HG03280 (cell line): ENCODE measurements around the gene NCDN.
"Not testable (repeated sequence)": the region's sequence is repeated elsewhere in the genome, so short reads cannot be mapped to it uniquely, and the experiment has no call there.

Source experiments
- ATAC-seq: cut with Tn5 transposase; IDR thresholded peaks from one replicate; pipeline ENCODE4 v1.9.1; 2021; ENCODE audit warnings: mild to moderate bottlenecking, moderate library complexity; ENCODE audit not compliant: unreplicated experiment

The NCDN gene

DNA sequence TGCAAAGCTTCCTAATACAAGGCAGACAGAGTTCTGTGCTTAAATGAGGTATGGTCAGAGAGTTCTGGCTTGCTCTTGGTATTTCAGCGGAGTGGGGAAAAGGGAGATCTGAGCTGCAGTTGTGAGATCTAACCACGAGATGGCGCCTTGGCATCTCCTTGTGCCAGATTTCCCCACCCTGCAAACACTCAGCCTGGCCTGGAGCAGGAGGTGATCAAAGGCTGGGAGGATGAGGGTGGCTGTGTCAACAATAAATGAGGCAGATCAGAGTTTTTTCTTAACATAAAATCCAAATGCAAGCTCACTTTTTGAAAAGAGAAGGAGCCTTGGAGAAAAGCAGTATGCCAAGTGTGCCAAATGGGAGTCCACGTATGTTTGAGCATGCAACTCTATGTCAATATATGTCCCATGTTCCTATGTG lies 11.4 kb downstream of the NCDN start:
- ATAC-seq = no peak

DNA sequence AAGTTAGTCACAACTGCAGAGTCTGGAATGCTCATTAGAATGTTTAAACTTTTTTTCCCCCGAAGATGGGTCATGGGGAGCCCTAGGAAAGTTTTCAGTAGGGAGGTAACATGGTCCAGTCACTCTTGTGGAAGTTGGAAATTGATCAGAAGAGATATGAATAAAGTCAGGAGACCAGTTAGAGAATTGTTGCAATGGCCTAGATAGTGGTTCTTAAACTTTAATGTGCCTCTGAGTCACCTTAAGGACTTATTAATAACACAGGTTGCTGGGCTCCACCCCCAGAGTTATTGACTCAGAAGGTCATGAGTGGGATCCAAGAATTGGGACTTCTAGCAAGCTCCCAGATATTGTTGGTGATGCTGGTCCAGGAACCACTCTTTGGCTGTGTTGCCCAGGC lies 12.3 kb downstream of the NCDN start:
- ATAC-seq = no peak

DNA sequence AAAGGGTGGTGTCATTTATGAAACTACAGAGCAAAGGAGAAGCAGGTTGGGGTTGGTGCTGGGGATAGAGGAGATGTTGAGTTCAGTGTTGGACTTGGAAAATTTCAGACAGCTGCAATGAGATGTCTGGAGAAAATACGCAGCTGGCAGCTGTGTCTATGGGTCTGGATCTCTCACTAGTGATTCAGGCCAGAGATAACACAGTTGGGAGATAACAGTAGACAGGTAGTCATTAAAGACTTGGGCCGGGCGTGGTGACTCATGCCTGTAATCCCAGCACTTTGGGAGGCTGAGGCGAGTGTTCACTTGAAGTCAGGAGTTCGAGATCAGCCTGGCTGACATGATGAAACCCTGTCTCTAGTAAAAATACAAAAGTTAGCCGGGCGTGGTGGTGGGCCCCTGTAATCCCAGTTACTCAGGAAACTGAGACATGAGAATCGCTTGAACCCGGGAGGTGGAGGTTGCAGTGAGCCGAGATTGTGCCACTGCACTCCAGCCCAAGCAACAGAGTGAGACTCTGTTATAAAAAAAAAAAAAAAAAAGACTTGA lies 13.1 kb downstream of the NCDN start:
- no peak for ATAC-seq

DNA sequence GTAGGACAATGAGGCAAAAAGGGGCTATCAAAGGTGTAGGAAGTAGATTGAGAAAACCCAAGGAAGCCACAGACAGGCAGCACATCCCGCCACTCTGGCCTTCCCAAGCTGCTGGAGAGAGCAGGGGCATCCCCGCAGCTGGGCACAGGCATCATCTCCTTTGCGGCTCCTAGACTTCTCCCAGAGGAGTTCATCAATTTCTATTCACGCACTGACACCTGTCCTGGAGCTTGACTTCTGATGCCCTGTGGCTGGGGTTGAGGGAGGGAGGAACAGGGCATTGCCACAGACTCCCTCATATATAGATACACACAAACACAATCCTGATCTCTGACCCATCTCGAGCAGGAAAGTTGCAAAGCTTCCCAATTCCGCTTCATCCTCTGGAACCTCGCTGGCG lies 13.7 kb downstream of the NCDN start:
- no peak for ATAC-seq

- no peak for ATAC-seq
Observed at GRCh38 chr1:35572296-35572695, 14.7 kb downstream of the NCDN start.

- no peak for ATAC-seq
Observed at GRCh38 chr1:35573198-35574124, 15.9 kb downstream of the NCDN start, which contains the start of gene TFAP2E. Gene TFAP2E (plus strand): TSS chr1:35573314. CDS start chr1:35573578, 264 bp downstream.

DNA sequence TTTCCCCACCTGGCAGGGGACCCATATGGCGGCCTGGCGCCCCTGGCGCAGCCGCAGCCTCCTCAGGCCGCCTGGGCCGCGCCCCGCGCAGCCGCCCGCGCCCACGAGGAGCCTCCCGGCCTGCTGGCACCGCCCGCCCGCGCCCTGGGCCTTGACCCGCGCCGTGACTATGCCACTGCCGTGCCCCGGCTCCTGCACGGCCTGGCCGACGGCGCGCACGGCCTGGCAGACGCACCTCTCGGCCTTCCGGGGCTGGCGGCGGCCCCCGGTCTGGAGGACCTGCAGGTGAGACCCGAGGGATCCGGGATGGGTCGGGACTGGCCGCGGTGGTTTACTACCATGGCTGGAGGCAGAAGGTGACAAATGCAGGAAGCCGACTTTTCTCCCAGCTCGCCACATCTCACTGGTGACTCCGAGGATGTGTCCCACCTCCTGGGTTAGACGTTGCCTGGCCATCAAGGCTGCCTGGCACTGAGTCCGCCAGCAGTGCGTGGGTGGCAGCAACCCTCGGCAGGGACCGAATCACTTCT lies 16.6 kb downstream of the NCDN start:
- no peak for ATAC-seq

GRCh38 chr1:35574655-35575415 lies 17.2 kb downstream of the NCDN start:
- no peak for ATAC-seq

DNA sequence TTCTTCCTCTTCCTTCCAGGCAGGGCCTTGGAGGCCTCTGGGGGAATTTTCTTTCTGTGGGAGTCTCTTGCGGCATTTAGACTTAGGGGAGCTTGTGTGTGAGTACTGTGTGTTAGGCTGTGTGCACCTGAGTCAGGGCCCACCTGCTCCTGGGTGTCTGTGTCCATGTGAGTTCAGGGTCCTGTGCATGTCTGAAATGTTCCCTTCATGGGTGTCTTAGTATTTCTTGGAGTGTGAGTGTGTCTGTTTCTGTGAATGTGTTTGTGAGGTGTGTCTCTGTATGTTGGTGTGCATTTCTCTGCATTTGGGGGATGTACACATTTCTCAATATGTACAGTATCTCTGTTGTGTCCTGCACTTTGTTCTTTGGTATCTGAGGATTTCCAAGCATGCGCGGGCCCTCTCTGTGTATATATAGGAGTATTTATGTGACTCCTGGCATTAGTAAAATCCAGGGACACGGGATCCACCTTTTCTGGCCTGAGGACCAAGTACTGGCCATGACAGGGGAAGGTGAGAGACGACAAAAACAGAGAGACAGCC lies 17.9 kb downstream of the NCDN start:
- ATAC-seq = no peak

GRCh38 chr1:35576061-35576765 lies 18.6 kb downstream of the NCDN start:
- no peak for ATAC-seq

DNA sequence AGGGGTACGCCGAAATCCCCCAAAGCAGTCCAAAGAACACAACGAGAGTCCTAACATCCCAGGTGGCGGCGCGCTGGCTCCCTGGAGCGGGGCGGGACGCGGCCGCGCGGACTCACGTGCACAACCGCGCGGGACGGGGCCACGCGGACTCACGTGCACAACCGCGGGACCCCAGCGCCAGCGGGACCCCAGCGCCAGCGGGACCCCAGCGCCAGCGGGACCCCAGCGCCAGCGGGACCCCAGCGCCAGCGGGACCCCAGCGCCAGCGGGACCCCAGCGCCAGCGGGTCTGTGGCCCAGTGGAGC lies 19.1 kb downstream of the NCDN start:
- ATAC-seq = not testable (repeated sequence)

GRCh38 chr1:35577071-35577998 lies 19.7 kb downstream of the NCDN start:
- peak; percentile 61 for ATAC-seq

GRCh38 chr1:35580949-35581388 lies 23.4 kb downstream of the NCDN start:
- no peak for ATAC-seq

GRCh38 chr1:35581621-35582020 lies 24.0 kb downstream of the NCDN start:
- ATAC-seq = not testable (repeated sequence)

DNA sequence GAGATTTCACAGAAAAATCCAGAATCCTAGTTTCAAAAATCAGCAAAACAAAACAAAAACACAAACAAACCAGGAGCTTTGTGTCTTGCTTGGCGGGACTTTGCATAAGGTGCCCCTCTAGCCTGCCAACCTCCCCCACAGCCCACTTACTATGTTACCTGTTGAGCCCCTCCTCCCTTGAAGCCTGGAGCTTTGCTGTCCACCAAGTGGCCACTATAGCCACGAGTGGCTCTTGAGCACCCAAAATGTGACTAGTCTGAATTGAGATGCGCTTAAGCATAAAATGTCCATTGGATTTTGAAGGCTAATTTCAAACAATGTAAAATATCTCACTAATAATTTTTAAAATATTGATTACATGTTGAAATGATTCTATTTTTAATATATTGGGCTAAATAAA lies 27.7 kb downstream of the NCDN start:
- no peak for ATAC-seq

GRCh38 chr1:35585805-35586204 lies 28.2 kb downstream of the NCDN start:
- ATAC-seq = not testable (repeated sequence)

GRCh38 chr1:35586808-35587207 lies 29.2 kb downstream of the NCDN start:
- ATAC-seq = no peak

DNA sequence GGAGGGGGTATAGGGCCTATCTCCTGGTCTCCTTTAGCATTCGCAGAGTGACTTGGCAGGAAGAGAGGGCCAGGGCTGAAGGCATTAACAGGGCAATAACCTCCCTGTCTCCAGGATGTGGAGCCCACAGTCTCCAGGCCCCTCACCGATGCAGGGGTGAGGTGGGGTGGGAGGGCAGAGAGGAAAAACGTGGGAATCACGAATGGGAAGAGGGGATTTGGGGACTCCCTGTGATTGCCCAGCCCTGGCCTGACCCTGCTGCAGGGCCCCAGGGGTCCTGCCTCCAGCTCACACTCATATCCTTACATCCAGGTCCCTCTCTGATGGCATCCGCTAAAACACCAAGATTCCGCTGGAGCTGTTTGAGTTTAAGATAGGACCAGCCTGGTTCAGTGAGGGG lies 30.1 kb downstream of the NCDN start:
- no peak for ATAC-seq

DNA sequence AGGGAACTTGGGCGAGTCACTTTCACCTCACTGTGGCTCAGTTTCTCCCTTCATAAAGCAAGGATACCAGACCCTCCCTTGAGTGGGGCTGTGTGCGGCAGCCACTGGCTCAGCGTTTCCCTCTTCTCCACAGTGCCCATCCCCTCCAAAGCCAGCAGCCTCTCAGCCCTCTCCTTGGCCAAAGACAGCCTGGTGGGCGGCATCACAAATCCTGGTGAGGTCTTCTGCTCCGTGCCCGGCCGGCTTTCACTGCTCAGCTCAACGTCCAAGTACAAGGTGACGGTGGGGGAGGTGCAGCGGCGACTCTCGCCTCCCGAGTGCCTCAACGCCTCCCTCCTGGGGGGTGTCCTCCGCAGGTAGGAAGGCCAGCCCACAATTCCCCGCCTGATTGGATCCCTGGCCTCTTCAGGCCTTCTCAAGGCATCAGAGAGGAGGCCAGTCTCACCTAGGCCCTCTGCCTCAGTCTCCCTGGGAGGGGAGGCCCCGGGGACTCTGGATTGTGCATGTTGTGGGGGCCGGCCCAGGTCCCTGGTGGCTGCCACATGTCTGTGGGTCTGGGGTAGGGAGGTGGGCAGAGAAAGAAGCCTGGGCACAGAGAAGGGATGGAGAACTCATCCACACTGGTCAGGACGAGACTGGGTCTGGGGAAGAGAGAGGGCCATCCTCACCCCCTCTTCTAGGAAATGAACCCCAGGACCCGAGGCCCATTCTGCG lies 30.8 kb downstream of the NCDN start:
- ATAC-seq = no peak
